Activated CD4-positive, alpha-beta T cell treated with anti-CD3 and anti-CD28 coated beads for 4 hours (primary cell): Measurements from ENCODE around the gene REG1A.

Experiments used
- DNase-seq, 2 donors: peaks; one replicate each; pipeline ENCODE4 v3.0.0-alpha.2; 2020

Gene REG1A

DNA sequence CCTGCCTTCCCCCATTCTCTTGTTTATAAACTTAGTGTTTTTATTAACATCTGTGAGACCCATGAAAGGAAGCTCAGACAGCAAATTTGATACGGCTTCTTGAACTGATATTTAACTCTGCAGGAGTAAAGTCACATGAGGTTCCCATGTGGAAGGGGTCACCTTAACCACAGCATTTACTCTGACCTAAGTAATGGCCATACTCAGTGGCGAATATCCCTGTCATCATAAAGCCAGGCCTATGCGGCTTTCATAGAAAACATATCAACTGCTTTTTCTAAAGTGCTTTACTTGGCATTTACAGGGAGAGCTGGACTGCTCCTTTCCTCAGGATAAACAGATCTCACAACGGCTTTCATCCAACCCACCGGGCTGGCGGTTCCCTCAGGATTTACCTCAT is 9.0 kb downstream of the REG1A start:
- DNase-seq = no peak

DNA sequence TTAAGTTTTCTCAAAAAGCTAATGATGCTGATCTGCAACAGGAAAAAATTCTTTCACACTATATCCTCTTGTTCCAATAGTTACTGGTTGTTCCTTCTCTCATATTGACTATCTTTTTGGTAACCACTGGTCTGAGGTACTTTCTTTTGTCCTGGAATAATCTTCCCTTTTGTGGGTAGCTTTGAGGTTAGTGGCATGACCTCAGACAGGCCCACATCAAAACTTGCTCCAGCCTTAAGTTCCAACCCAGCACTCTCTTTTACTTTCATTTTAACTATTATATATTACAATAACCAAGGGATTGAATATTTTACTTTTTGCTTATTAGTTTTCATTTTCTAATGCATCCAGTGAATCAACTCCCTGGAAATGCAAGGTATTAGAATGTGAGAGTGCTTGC is 9.5 kb downstream of the REG1A start:
- DNase-seq = no peak

DNA sequence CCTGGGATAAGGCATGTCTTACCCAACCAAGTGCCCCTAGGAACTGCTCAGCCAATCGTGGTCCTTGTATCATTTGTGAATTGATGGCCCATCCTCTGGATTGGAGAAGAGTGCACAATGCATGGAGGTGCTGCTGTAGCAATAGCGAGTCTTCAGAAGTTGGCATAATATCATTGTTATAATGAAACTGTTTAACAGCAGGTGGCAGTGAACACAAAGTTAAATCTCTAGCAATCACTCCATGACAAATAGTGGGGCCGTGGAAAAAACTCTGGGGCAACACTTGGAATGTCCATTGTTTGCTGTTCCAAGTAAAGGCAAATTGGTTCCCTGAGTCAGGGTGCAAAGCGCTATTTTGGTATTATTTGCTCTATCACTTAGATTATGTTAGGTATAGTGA is 11.4 kb downstream of the REG1A start:
- no peak for DNase-seq

DNA sequence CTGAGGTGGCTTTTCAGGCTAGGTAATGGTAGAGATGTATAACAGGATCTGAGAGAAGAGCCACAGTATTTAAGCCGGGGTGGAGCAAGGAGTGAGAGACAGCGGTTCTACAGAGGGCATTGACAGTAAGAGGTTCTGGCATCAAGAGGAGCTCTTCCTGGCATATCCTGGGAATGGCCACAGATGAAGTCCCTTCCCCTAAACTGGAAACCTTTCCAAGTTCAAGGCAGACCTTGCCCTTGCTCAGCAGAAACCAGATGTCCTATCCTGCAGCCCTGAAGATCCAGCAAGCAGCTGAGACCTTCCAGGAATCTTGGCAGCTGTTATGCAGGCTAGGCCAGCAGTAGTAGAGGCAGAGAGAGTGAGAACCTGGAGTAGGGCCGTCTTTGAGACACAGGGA is 18.1 kb downstream of the REG1A start:
- no peak for DNase-seq

DNA sequence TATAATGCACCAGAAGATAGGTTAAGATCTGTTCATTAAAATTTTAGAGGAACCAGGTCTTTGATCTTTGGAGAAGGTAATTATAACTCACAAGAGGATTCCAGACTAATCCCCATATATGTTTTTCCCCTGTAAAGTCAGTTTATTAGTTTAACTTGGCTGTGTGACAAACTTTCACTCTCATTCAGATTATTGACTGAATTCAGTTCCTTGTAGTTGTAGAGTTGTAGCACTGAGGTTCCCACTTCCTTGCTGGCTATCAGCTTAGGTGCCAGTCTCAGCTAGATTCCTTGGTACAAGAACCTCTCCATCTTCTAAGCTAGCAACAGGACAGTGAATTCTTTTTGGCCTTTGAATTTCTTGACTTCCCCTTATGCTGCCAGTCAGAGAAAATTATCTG is 19.1 kb downstream of the REG1A start:
- DNase-seq = no peak

DNA sequence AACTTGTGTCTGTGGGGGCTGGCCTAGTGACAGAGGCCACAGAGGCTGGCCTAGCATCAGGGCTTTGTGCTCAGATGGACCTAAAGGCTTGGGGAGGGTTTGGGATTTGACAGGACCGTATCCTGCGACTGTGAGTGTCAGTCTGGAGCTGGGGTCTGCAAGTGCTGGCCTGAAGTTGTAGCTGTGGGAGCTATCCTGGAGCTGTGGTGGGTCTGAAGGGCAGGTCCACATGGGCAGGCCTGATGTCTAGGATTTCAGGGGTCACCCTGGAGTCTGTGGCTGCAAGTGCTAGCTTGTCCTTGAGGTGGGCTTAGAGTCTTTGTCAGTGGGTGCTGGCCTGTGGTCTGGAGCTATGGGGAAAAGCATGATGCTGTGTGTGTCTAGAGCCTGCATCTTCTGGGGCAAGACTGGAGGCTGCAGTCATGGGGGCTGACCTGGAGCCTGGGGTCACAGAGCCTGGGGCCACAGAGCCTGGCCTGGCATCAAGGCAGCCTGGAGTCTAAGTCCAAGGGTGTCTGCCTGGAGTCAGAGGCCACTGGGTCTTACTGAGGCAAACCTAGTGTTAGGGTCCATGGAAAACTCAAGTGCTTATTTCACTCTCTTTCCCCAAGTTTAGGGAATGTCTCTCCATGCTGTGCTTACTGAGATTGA is 35.7 kb downstream of the REG1A start:
- no peak for DNase-seq

DNA sequence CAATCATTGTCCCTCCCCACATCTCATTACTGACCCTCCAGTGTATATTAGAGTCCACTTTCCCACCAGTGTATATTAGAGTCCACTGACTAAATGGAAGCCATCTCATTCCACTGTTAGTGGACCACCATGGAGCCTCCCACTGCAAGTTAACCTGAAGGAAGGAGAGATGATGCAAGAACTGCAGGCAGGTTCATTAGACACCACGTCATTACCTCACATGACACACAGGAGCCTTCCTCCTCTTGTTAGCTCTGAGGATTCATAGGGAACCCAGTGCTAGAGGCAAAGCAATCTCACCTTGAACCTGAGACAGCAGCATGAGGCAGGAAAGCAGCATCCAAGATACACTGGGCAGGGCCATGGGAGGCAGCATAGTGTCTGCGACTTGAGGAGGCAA is 38.7 kb downstream of the REG1A start:
- DNase-seq = no peak

DNA sequence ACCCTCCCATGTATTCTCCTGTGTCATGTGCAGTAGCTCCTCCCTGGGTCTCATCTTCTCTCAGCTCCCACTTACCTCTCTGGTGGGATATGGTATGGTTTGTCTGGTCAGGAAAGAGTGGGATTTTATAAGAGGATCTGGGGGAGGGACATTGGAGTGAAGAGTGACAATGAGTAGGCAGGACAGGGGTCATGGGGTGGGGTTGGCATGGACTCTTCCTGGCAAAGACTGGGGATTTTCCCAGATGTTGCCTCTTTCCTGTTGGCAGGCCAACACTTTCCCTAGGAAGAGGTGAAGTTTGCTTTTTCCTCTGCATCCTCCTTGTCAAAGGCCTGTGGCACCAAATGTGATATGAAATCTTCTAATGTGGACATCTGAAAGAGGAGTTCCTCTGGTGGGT is 39.4 kb downstream of the REG1A start, which contains the start of gene REG3A:
Gene REG3A (minus strand): TSS at position 101 of the 400 bp plus-strand sequence. CDS start 348 bp downstream, outside the sequence.
- DNase-seq = no peak

DNA sequence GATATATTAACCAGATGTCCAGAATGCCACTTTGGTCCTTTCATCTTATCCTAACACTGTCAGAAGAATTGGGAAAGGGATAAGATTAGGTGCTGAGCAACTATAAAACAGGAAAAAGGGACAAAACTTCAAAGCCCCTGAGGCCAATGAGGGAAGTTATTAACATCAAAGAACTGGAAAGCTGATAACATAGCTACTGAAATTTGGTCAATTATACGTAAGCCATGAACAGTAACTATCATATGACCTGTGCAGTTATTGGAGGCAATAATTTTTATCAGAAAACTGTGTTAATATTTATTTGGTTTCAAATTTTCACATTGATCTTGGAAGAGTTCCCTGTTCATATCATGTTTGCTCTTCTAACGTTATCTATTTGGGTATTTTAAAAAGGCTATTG is 41.8 kb downstream of the REG1A start:
- DNase-seq = no peak

DNA sequence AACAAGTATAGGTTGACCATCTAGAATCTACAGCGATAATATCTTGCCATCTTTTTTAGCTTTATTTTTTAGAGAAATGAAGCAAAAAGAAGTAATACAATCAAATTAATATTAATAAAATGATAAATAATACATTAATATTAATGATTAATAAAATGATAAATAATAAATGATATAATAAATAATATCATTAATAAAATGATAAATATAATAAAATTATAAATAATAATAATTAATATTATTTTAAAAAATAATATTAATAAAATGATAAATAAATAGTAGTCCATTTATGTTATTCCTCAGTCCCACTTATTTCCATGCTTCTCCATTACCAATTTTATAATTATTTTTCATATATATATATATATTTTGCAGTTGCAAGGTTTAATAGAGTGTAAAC is 42.5 kb downstream of the REG1A start:
- no peak for DNase-seq

DNA sequence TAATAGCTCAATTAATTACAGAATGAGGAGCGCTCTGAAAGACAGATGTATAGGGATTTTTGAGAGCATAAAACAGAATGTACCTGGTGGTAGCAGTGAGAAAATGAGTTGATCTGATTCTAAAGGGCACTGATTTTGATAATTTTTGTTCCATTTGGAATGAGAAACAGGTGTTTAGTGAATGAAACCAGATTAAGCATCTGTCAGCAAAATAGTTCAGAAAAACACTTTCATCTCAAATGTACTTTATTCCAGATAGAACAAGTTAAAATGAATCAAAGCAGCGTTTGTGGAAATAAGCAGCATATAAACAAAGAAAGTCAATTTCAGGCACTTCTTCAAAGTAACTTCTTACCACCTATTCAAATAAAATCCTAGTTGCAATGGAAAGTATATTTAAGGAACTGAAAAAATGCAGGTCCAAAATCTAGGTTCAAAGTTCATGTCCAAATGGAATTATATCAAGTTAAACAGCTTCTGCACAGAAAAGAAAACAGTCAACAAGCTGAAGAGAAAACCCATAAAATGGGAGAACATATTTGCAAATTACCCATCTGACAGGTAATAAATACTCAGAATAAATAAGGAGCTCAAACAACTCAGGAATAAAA is 51.2 kb downstream of the REG1A start:
- DNase-seq = no peak
